ENCODE results near the gene STAT3.
A peak's percentile ranks its signal among the peaks of the same experiment; 100 is the strongest.
"Not testable (repeated sequence)": the region's sequence is repeated elsewhere in the genome, so short reads cannot be mapped to it uniquely, and the experiment has no call there.

STAT3 gene

DNA sequence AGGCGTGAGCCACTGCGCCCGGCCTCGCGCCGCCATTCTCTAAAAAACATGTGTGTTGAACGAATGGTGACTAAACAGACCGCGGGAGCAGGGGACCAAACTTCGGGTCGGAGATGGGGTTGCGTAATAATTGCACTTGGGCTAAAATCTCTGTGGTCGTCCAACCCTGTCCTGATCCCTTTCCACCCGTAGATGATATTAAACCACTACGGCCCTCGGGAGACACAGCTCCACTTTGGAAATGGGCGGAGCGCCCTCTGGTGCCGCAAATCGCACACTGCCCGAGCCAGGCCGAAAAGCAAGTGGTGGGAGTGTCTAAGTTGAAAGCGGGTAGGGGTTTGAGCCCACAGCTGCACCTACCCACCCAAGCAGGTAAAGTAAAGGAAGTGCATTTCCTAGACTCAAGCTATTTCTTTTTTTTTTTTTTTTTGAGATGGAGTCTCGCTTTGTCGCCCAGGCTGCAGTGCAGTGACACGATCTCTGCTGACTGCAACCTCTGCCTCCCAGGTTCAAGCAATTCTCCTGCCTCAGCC, 17.8 kb upstream of the STAT3 start:
- Mint-ChIP-seq H3K4me3 (peak overlapping the region in 1 of 3 experiments; percentile 29), H3K36me3 (ENCODE audit: low read depth) (no peaks in the 10 kb centered on the region), H3K27me3 (ENCODE audit: low read depth) (peaks cover 11% of the 10 kb centered on the region), H3K9me3 (no peaks in the 10 kb centered on the region), H3K4me1 (peaks cover 42% of the 10 kb centered on the region), H3K27ac (peak overlapping the region in 1 of 3 experiments; percentile 55)
- TF ChIP-seq, protein P1, sequence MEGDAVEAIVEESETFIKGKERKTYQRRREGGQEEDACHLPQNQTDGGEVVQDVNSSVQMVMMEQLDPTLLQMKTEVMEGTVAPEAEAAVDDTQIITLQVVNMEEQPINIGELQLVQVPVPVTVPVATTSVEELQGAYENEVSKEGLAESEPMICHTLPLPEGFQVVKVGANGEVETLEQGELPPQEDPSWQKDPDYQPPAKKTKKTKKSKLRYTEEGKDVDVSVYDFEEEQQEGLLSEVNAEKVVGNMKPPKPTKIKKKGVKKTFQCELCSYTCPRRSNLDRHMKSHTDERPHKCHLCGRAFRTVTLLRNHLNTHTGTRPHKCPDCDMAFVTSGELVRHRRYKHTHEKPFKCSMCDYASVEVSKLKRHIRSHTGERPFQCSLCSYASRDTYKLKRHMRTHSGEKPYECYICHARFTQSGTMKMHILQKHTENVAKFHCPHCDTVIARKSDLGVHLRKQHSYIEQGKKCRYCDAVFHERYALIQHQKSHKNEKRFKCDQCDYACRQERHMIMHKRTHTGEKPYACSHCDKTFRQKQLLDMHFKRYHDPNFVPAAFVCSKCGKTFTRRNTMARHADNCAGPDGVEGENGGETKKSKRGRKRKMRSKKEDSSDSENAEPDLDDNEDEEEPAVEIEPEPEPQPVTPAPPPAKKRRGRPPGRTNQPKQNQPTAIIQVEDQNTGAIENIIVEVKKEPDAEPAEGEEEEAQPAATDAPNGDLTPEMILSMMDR (IDR thresholded peaks at IDR 0.05; ENCODE audit: unreplicated experiment in 3 of 3), result peak; percentile 69 to 82 (median 74)

DNA sequence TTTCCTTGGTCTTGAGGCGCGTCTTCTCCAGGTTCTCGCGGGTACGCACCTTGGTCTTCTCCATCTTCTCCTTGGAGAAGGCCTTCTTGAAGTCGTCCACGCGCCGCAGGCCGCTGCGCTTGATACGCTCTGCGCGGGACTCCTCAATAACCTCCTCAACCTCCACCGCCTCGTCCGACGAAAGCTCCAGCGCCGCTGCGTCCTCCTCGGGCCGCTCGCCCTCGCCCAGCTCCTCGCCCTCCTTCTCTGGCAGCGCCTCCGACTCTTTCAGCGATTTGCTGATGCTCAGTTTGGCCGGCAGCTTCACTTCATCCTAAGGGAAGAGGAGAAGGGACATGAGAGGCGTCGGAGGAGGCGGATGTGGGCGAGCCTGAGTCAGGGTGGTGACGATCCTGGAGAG, 16.8 kb upstream of the STAT3 start:
- no peak overlapping the region for H3K27ac Mint-ChIP-seq
- TF ChIP-seq, protein P1 (IDR thresholded peaks at IDR 0.05; ENCODE audit: unreplicated experiment in 3 of 3), result no peak
- peaks cover 11% of the 10 kb centered on the region for H3K27me3 Mint-ChIP-seq (ENCODE audit: low read depth)
- H3K36me3 Mint-ChIP-seq (ENCODE audit: low read depth), result no peaks in the 10 kb centered on the region
- peaks cover 43% of the 10 kb centered on the region for H3K4me1 Mint-ChIP-seq
- H3K4me3 Mint-ChIP-seq, result no peak overlapping the region
- no peaks in the 10 kb centered on the region for H3K9me3 Mint-ChIP-seq

DNA sequence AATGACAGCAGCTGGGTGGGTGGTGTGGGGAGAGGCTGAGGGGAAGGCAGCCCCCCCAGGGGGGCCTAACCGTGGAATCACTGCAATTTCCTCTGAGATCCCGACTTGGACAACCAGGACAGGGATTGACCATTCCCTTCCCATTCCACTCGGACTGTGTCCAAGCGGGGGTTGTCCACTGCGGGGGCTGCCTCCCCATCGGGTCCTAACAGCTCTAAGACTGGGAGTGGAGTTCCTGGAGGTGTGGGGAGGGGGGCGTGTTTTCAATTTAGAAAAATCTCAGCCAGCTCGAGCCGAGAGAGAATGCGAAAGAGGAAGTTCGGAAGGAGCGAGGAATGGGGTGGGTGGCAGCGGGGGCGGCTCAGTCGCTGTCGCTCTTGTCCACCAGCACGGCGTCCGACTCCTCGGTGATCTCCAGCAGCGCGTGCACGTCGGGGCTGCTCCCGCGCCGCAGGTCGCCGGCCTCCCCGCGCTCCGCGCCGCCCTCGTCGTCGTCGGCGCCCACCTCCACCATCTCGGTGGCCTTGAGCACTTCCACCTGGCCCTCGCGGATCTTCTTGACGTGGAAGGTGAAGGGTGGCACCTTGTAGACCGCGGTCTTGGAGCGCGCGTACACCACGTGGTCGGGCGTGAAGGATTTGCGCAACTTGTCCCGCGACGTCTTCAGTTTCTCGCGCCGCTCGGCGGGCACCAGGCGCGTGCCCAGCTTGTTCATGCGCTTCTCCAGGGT, 16.2 kb upstream of the STAT3 start:
- TF ChIP-seq, protein P1 (IDR thresholded peaks at IDR 0.05; ENCODE audit: unreplicated experiment in 3 of 3), result no peak
- Mint-ChIP-seq H3K27ac (no peak overlapping the region), H3K4me1 (peaks cover 40% of the 10 kb centered on the region), H3K9me3 (no peaks in the 10 kb centered on the region), H3K27me3 (ENCODE audit: low read depth) (peaks cover 11% of the 10 kb centered on the region), H3K4me3 (no peak overlapping the region), H3K36me3 (ENCODE audit: low read depth) (no peaks in the 10 kb centered on the region)

DNA sequence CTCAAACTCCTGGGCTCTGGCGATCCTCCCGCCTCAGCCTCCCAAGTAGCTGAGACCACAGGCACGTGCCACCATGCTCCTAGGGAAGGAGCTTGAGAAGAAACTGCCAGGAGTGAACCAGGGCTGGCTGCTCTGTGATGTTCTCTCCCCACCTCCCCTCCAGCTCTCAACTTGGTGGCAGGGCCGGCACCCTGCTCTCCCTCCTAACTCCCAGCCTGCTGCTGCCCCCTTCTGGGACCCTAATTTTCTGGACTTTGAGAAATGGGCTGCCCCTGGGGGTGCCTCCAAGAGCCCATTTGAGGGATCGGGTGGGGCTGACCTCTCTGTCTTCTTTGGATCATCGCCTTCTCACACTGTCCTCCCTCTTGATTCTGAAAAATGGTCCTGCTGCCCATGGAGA, 14.9 kb upstream of the STAT3 start:
- Mint-ChIP-seq H3K27ac (no peak overlapping the region), H3K36me3 (ENCODE audit: low read depth) (no peaks in the 10 kb centered on the region), H3K4me3 (no peak overlapping the region), H3K4me1 (peaks cover 46% of the 10 kb centered on the region), H3K27me3 (ENCODE audit: low read depth) (peaks cover 11% of the 10 kb centered on the region), H3K9me3 (no peaks in the 10 kb centered on the region)
- TF ChIP-seq, protein P1 (IDR thresholded peaks at IDR 0.05; ENCODE audit: unreplicated experiment in 3 of 3), result no peak

DNA sequence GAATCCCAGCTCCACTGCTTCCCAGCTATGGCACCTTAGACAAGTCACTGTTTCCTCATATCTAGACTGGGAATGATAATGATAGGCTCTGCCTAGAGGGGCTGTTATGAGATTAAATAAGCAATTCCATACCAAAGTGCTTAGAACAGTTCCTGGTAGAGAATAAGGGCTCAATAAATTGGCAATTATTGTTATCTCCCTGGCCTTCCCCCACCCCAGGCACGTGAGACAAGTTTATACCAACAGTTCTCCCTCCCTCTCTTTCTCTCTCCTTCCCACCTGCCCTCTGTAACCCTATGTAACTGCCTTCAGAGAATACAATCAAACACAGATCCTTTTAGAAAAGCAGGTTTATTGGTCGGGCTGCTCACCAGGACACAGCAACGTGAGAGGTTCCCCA, 13.9 kb upstream of the STAT3 start:
- Mint-ChIP-seq H3K27me3 (ENCODE audit: low read depth) (peaks cover 11% of the 10 kb centered on the region), H3K4me3 (no peak overlapping the region), H3K27ac (peak overlapping the region in 1 of 3 experiments; percentile 73), H3K9me3 (no peaks in the 10 kb centered on the region), H3K4me1 (peaks cover 36% of the 10 kb centered on the region), H3K36me3 (ENCODE audit: low read depth) (no peaks in the 10 kb centered on the region)
- TF ChIP-seq, protein P1 (IDR thresholded peaks at IDR 0.05; ENCODE audit: unreplicated experiment in 3 of 3), result no peak

DNA sequence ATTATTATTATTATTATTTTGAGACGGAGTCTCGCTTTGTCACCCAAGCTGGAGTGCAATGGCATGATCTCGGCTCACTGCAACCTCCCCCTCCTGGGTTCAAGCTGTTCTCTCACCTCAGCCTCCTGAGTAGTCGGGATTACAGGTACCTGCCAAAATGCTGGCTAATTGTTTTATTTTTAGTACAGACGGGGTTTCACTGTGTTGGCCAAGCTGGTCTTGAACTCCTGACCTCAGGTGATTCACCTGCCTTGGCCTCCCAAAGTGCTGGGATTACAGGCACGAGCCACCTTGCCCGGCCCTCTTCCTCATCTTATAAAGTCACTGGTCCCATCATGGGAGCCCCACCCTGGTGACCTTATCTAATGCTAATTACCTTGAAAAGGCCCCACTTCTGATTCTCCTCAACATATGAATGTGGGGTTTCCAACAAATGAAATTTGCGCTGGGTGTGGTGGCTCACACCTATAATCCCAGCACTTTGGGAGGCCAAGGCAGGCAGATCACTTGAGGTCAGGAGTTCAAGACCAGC, 12.7 kb upstream of the STAT3 start:
- not testable (repeated sequence) for H3K9me3 Mint-ChIP-seq; H3K36me3 Mint-ChIP-seq (ENCODE audit: low read depth); H3K4me3 Mint-ChIP-seq; H3K27ac Mint-ChIP-seq
- Mint-ChIP-seq H3K4me1 (peaks cover 25% of the 10 kb centered on the region), H3K27me3 (ENCODE audit: low read depth) (peaks cover 11% of the 10 kb centered on the region)

Measured in nephron (organoid).